DND-41 (cell line): ENCODE data around the gene HOXD4.

Source experiments
- EZH2 ChIP-seq: IDR thresholded peaks from 3 replicates; pipeline ENCODE4 v1.6.1; 2012; ENCODE audit warnings: borderline replicate concordance, low read depth, mild to moderate bottlenecking, moderate library complexity, low read length, inconsistent platforms; ENCODE audit not compliant: severe bottlenecking
- TF ChIP-seq, protein P1 (sequence below): IDR thresholded peaks from 2 replicates; pipeline ENCODE4 v1.5.1; 2012; ENCODE audit warnings: borderline replicate concordance, low read length, moderate library complexity, mild to moderate bottlenecking; ENCODE audit not compliant: poor library complexity, severe bottlenecking; ENCODE audit errors: extremely low read depth

DNA sequence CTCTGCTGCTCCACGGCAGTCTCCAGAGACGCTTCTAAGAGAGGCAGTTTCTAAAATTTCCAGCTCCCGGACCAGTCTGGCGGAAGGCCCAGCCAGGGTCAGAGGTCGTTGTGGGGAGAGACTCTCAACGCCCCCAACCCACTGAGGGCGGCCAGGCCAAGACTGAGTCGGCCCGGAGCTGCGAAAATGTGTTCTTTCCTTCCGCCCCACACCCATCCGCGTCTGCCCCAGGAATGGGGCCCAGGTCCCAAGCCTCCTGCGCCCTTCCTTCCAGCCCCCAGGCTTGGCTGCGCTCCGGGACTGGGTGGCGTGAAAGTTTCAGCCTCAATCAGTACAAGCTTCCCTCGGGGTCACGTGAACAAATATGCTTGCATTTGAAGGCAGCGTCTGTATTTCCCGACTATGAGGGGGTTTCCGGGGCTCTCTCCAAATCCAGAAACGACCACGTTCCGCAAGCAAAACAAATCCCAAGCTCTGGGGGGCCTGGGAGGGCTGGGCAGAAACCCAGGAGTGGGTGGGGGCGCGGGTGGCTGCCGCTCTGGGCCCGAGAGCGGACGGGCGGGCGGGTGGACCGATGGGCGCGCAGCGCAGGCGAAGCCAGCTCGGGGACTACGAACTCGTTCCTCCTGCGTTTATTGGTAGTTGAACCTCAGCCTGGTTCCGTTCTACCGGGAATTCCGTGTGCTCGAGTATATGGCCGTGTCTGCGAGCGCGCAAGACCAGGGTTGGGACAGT is 9.1 kb downstream of the HOXD4 start:
- TF ChIP-seq, protein P1, sequence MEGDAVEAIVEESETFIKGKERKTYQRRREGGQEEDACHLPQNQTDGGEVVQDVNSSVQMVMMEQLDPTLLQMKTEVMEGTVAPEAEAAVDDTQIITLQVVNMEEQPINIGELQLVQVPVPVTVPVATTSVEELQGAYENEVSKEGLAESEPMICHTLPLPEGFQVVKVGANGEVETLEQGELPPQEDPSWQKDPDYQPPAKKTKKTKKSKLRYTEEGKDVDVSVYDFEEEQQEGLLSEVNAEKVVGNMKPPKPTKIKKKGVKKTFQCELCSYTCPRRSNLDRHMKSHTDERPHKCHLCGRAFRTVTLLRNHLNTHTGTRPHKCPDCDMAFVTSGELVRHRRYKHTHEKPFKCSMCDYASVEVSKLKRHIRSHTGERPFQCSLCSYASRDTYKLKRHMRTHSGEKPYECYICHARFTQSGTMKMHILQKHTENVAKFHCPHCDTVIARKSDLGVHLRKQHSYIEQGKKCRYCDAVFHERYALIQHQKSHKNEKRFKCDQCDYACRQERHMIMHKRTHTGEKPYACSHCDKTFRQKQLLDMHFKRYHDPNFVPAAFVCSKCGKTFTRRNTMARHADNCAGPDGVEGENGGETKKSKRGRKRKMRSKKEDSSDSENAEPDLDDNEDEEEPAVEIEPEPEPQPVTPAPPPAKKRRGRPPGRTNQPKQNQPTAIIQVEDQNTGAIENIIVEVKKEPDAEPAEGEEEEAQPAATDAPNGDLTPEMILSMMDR, result no peak
- TF ChIP-seq EZH2, result no peak
